Mammary epithelial cell (primary cell): Measurements from ENCODE around the gene DNAJC6.

Source experiments
- CTCF ChIP-seq, 2 donors: IDR thresholded peaks in 1 of 2; conservative IDR thresholded peaks in 1 of 2; 2 replicates each; pipeline ENCODE4 v1.5.1; 2011 to 2012; ENCODE audit warnings: inconsistent platforms in 2 of 2, low read length in 2 of 2, mild to moderate bottlenecking in 2 of 2, control low read depth in 1 of 2, low read depth in 1 of 2; ENCODE audit not compliant: insufficient read depth in 1 of 2; ENCODE audit errors: extremely low read depth in 1 of 2
- EZH2 ChIP-seq: IDR thresholded peaks from 2 replicates; pipeline ENCODE4 v1.6.1; 2012; ENCODE audit warnings: low read length, inconsistent platforms, borderline replicate concordance

DNA sequence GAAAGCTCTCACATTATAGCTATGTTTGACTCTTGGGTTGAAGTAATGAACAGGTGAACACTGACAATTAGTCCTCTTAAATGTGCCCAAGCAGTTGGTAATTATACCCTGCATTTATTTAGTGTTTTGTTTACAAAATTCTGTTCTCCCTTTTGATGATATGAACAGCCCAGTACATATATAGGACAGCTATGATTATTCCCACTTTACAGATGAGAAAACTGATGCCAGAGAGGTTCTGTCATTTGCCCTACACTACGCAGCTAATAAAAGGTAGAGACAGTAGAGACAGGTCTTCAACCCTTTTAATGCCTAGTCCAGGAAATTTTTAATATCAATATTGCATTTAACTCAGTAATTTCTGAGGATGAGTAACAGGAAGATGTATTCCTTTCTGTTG is 46.1 kb upstream of the DNAJC6 start:
- TF ChIP-seq CTCF (conservative IDR thresholded peaks at IDR 0.05 in 1 of 2, IDR thresholded peaks at IDR 0.05 in 1 of 2; ENCODE audit: extremely low read depth in 1 of 2, insufficient read depth in 1 of 2, low read depth in 1 of 2, low read length in 2 of 2) (no peak), EZH2 (no peak)
